ENCODE results near the gene FGD4.

- TF ChIP-seq CTCF (IDR thresholded peaks at IDR 0.05) (no peak), POLR2AphosphoS5 (IDR thresholded peaks at IDR 0.05) (no peak)
These were observed 145.5 kb downstream of the FGD4 start for GRCh38 chr12:32544893-32545292.
